CD4-positive, alpha-beta T cell treated with Interleukin-15 for 1 hour (primary cell): ENCODE data around the gene TEFM.
A peak's percentile ranks its signal among the peaks of the same experiment; 100 is the strongest.
"Not testable (repeated sequence)": the region's sequence is repeated elsewhere in the genome, so short reads cannot be mapped to it uniquely, and the experiment has no call there.

Experiments used
- DNase-seq: peaks from one replicate; pipeline ENCODE4 v3.0.0-alpha.2; 2020

Gene TEFM

DNA sequence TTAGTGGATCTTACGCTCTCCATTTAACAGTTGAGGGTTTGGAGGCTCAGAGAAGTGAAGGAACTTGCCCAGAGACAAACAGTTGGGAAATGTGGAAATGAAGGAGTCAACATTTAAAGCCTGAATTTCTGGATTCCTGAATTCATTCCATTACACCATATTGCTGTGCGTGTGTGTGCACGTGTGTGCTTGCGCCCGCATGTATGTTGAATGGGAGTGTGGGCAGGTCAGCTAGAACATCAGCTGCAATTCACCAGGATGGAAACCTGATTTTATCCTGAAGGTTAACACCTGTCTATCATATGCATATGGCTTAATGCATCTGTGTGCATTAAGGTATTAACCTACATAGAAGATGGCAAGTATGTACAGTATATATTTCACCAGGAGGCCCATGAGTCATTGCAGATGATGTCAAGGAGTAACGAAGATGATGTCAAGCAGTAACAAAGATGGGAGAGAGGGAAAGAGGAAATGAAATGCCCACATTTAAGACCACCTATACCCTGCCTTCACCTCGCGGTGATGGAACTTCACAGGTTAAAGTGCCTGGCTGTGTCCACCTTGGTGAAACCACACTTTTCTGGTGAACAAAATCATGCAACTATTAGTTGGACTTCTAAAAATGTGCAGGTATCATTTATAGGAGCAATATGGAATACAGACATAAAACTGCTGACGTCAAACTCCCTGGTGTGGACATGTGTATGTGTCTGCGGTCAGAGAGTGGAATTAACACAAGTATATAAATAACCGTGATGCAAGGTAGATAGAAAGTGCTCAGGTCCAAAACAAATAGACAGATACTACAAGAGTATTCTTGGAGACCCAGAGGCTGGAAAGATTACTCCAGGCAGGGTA is 14.9 kb upstream of the TEFM start:
- no peak for DNase-seq

DNA sequence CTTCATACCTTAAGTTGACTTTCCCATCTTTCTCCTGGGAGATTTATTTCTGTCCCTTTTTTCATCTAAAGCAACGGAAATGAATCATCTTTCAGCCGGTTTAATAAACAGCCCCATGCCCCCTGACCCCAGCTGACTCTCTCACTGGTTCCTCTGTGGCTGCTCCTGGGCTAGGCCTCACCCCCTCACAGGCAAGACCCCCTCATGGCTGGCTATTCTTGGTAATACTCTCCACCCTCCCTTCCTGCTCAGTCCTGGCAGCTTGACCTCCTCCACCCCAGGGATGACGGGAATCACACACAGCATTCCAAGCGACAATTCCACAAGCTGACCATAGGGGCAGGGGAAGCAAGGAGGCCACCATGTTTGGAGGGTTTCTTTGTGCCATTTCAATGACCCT is 14.2 kb upstream of the TEFM start:
- DNase-seq, result no peak

DNA sequence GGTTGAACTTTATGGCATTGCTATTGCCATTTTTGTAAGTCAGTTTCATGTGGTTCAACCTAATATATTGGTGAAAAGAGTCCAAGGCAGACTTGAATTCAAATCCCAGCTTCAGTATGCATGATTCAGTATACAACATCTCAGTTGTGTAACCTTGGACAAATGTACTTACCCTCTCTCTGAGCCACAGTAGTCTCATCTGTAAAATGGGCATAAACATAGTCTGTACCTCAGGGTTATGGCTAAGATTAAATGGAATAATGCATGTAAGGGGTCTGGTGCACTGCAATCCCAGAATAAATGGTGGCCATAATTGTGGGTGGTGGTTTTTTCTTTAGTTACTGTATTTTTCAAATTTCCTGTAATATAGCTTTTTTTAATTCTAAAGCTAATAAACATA is 11.0 kb upstream of the TEFM start:
- no peak for DNase-seq

DNA sequence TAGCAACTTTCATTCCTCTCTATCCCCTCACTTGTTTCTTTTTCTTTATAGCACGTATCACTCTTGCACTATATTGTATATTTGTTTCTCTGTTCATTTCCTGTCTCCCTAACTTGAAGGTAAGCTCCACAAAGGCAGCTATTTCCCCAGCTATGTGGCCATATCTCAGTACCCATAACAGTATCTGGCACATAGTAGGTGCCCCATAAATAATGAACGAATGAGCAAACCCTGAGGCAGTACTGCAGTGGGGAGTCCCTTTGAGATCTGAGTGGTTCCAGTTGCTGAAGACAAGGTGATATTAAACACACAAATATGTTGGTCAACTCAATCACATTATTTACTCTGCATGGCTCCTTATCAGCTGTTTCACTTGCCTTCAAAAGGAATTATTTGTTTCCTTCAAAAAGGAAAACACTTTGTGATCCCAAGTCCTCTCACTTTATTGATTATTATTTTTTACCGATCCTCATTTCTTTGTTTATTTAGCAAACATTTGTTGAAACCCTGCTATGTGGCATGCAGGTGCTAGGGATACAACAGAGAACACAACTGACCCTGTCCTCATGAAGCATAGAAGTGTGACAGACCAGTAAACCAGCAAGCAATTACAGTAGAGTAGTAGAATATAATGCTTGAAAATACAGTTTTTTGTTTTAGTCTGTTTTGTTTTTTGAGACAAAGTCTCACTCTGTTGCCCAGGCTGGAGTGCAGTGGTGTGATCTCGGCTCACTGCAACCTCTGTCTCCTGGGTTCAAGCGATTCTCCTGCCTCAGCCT is 10.0 kb upstream of the TEFM start:
- no peak for DNase-seq

DNA sequence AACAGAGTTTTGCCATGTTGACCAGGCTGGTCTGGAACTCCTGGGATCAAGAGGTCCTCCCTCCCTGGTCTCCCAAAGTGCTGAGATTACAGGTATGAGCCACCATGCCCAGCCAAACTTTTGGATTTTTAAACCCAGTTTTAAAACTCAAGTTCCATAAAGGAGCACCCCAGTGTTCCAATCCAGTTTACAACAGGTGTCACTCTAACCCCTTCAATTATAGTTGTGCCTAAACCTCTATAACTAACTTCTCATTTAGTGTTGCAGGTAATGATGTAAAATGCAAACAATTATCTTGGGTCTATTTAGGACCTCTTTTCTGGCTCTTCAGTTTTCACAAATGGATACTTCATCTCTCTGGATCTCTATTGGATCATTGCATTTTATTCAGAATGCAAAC is 7.9 kb upstream of the TEFM start:
- DNase-seq, result no peak

DNA sequence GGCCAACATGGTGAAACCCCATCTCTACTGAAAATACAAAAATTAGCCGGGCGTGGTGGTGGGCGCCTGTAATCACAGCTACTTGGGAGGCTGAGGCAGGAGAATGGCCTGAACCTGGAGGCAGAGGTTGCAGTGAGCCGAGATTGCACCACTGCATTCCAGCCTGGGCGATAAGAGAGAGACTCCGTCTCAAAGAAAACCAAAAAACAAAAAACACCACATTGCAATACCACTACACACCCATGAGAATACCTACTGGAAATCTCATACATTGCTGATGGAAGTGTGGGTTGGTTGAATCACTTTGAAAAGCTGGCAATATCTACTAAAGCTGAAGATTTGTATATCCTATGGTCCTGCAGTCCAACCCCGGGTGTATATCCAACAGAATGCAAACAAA is 4.1 kb upstream of the TEFM start:
- not testable (repeated sequence) for DNase-seq

DNA sequence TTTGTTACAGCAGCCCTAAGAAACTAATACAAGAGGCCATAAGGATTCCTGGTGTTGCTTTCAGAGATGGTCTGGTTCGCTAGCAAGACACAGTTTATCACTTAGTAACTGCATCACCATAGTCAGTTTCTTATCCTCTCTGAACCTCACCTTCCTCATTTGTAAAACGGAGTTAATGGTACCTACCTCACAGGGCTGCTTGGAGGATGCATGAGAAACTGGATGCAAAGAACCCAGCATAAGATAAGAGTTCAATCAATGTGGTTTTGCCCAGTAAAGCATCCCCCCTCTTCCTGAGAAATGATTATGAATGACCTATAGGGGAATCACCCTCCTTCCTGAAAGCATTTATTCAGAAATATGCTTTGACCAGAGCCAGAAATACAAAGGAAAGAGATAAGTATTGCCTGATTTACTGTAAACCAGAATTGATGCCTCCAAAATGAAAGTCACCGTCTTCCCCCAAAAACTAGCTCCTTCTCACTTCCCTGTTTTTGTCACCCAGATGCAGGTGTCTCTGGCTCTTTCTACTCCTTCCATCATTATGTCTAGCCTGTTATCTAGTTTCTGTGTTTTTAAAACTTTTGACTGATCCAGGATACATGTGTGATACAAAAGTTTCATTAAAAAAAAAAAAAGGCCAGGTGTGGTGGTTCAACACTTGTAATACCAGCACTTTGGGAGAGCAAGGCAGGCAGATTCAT is 2.8 kb upstream of the TEFM start:
- no peak for DNase-seq

DNA sequence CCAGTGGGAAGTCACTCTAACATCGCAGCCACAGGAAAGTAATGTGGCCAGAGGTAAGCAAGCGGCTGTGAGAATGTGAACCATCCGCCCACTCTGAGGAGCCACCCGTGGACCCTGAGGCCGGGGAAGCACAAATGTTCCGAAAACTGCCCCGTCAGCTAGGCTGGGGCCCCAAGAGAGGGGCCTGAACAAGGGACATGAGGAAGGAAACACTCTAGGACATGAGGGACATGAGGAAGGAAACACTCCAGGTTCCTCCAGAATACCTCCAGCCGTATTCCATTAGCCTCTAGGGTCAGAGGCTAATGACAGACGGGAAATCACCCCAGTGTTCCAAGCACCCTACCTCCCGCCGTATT is 317 bp downstream of the TEFM start:
- peak; percentile 24 for DNase-seq

DNA sequence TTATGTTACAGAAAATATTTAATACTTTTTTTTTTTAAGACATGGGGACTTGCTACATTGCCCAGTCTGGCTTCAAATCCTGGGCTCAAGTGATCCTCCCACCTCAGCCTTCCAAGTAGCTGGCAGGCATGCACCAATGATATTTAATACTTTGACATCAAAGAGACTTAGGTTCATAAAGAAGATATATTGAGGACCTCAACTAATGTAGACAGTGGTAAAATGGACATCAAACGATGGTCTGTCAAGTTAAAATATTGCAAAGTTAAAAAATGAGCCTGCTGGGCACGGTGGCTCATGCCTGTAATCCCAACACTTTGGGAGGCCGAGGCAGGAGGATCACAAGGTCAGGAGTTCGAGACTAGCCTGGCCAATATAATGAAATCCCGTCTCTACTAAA is 8.7 kb downstream of the TEFM start:
- no peak for DNase-seq

DNA sequence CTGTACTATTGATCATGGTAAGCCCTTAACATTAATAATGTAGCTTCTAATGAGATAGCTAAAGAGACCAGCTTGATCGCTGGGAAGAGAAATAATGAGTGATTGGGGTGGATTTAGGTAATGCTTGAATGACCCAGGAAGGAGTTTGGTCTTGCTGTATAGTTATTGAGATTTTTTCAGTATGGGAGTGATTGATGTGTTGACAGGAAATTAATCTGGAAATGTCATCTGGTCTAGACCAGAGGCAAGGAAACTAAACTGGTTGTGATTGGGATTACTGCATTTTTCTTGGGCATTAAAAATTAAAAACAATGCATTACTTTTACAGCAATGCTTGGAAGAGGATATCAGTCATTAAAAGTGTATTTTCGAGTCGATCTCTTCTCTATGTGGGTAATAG is 11.8 kb downstream of the TEFM start:
- DNase-seq, result no peak

DNA sequence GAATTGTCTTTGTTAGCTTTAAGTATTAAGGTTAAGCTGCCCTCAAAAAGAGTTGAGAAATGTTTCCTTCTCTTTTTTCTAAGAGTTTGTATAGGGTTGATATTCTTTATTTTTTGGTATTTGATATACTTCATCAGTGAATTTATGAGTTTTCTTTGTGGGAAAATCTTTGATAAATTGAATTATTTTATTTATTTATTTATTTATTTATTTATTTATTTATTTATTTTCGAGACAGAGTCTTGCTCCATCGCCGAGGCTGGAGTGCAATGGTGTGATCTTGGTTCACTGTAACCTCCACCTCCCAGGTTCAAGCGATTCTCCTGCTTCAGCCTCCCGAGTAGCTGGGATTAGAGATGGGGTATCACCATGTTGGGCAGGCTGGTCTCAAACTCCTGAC is 19.9 kb downstream of the TEFM start:
- DNase-seq, result no peak

DNA sequence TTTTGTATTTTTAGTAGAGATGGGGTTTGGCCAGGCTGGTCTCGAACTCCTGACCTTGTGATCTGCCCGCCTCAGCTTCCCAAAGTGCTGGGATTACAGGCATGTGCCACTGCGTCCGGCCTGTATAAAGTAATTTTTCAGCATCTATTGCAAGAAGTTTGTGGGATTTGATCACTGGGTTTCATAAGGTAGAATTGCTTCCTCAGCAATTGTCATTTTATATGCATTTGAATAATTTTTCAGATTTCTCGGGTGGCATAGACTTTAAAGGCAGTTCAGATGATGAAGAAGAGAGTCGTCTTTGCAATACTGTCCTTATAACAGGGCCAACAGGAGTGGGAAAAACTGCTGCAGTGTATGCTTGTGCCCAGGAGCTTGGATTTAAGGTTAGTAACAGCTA is 37.0 kb downstream of the TEFM start:
- no peak for DNase-seq

DNA sequence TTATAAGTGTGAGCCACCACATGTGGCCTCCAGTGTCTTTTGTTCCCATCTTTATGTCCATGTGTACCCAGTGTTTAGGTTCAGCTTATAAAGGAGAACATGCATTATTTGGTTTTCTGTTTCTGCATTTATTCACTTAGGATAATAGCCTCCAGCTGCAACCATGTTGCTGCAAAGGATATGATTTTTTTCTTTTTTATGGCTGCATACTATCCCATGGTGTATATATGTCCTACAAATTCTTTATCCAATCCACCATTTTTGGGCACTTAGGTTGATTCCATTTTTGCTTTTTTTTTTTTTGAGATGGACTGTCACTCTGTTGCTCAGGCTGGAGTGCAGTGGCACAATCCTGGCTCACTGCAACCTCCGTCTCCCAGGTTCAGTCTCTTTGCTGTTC is 41.4 kb downstream of the TEFM start:
- DNase-seq, result no peak

DNA sequence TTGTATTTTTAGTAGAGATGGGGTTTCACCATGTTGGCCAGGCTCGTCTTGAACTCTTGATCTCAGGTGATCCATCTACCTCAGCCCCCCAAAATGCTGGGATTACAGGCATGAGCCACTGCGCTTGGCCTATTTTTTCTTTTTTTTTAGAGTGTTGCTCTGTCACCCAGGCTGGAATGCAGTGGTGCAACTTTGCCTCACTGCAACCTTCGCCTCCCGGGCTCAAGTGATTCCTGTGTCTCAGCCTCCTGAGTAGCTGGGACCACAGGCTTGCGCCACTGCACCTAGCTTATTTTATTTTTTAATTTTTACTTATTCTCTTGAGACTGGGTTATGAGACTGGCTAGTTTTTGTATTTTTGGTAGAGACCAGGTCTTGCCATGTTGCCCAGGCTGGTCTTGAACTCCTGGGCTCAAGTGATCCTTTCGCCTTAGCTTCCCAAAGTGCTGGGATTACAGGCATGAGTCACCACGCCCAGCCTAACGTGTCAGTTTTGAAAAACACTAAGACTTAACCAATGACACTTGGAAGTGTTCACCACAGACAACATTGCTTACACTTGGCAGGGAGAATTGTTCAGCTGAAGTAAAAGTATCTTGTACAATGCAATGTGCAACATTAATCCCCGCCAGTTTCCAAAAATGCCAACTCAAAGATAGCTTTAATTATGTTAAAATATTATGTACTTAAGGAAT is 47.3 kb downstream of the TEFM start:
- no peak for DNase-seq

DNA sequence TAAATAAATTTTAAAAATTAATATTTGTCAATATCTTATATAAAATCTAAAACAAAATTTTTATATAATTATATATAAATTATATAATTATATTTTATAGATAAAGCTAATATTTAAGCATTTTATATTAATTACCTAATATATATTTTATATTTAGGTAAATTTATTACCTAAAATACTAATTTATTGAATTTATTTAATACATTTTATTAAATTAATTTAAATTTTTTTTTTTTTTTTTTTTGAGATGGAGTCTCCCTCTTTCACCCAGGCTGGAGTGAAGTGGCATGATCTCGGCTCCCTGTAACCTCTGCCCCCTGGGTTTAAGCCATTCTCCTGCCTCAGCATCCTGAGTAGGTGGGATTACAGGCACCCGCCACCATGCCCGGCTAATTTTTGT is 51.9 kb downstream of the TEFM start:
- no peak for DNase-seq
